B cell (primary cell): ENCODE data around the gene FSTL3. TPM values are rescaled to one million over a fixed set of nuclear protein-coding genes. Genes with fewer than 3 reads are reported as not detected.

Source experiments
- ATAC-seq: fragments of 200-7000 bp; cut with Tn5 transposase; one replicate; pipeline ENCODE4 v1.10.0; 2021; ENCODE audit warnings: low read depth, mild to moderate bottlenecking, moderate number of reproducible peaks, moderate library complexity
- CTCF ChIA-PET: fragments of 350-600 bp; sonication (Branson Sonifier 250); formaldehyde crosslinking; loops from one replicate; lab custom pipeline; 2021; ENCODE audit warnings: antibody characterized with exemption, inconsistent platforms; lab: Charles Lee
- POLR2A ChIA-PET: fragments of 350-600 bp; sonication (Branson Sonifier 250); formaldehyde crosslinking; loops from one replicate; lab custom pipeline; 2021; ENCODE audit warnings: antibody characterized with exemption; lab: Charles Lee
- DNase-seq: peaks from one replicate; pipeline ENCODE4 v3.0.0; 2013
- H2AFZ ChIP-seq: 2 replicates; pipeline ENCODE4 v1.6.1; 2012; ENCODE audit warnings: mild to moderate bottlenecking, low read depth, low read length; ENCODE audit not compliant: insufficient read depth, poor library complexity, severe bottlenecking
- H3K27ac ChIP-seq, 2 donors: 1 replicate in 1 of 2; 2 replicates in 1 of 2; pipeline ENCODE4 v1.5.1; 2012 to 2013; ENCODE audit warnings: low read length in 2 of 2, mild to moderate bottlenecking in 2 of 2, moderate library complexity in 1 of 2
- H3K27me3 ChIP-seq, 4 experiments: fragments of 200-600 bp in 1 of 4; sonication (generic) in 1 of 4; replicated peaks in 1 of 4; 1 replicate in 2 of 4; 2 replicates in 2 of 4; pipeline versions ENCODE4 v1.6.1 to v1.7.0; 2013 to 2016; ENCODE audit warnings: low read length in 3 of 4, mild to moderate bottlenecking in 2 of 4, mixed read lengths in 1 of 4, moderate library complexity in 1 of 4; ENCODE audit not compliant: insufficient read depth in 4 of 4, control insufficient read depth in 3 of 4; ENCODE audit errors: control extremely low read depth in 1 of 4
- H3K36me3 ChIP-seq, 2 experiments: replicated peaks in 1 of 2; 1 replicate in 1 of 2; 2 replicates in 1 of 2; pipeline versions ENCODE4 v1.6.1 to v1.7.1; 2013; ENCODE audit warnings: low read length in 1 of 2; ENCODE audit not compliant: insufficient read depth in 2 of 2, control insufficient read depth in 1 of 2; ENCODE audit errors: control extremely low read depth in 1 of 2, extremely low read depth in 1 of 2
- H3K4me1 ChIP-seq, 2 donors: fragments of 200-600 bp in 1 of 2; sonication (generic) in 1 of 2; 1 replicate in 1 of 2; 2 replicates in 1 of 2; pipeline versions ENCODE4 v1.5.1 to v1.6.1; 2013 to 2017; ENCODE audit warnings: low read length in 2 of 2; ENCODE audit not compliant: control insufficient read depth in 2 of 2, insufficient read depth in 2 of 2
- H3K4me2 ChIP-seq: replicated peaks from 2 replicates; pipeline ENCODE3; 2012; ENCODE audit warnings: mild to moderate bottlenecking, low read depth, low read length; ENCODE audit not compliant: poor library complexity, severe bottlenecking
- H3K4me3 ChIP-seq, 5 experiments: fragments of 200-600 bp in 1 of 5; sonication (generic) in 1 of 5; 1 replicate in 3 of 5; 2 replicates in 2 of 5; pipeline versions ENCODE4 v1.5.1 to v1.7.0; 2011 to 2016; ENCODE audit warnings: low read length in 4 of 5, mild to moderate bottlenecking in 4 of 5, low read depth in 2 of 5, control low read depth in 1 of 5, moderate library complexity in 1 of 5; ENCODE audit not compliant: insufficient read depth in 1 of 5; ENCODE audit errors: control extremely low read depth in 1 of 5, extremely low read depth in 1 of 5
- H3K79me2 ChIP-seq: fragments of 200-600 bp; sonication (generic); one replicate; pipeline ENCODE4 v1.6.0; 2016; ENCODE audit warnings: low read length; ENCODE audit not compliant: control insufficient read depth, insufficient read depth
- H3K9ac ChIP-seq: fragments of 200-600 bp; sonication (generic); 2 replicates; pipeline ENCODE4 v1.6.1; 2017; ENCODE audit warnings: mild to moderate bottlenecking, low read length, moderate library complexity
- H3K9me3 ChIP-seq, 3 donors: one replicate each; pipeline versions ENCODE4 v1.6.1 to v1.7.1; 2013; ENCODE audit warnings: low read length in 2 of 3; ENCODE audit not compliant: control insufficient read depth in 2 of 3, insufficient read depth in 1 of 3; ENCODE audit errors: control extremely low read depth in 1 of 3
- H4K20me1 ChIP-seq: 2 replicates; pipeline ENCODE4 v1.6.0; 2012; ENCODE audit warnings: mild to moderate bottlenecking, low read length; ENCODE audit not compliant: insufficient read depth, control insufficient read depth, poor library complexity, severe bottlenecking
- H3K27ac Mint-ChIP-seq: one replicate; pipeline ENCODE4 v1.8.0; 2021; ENCODE audit warnings: mixed read lengths
- H3K27me3 Mint-ChIP-seq: one replicate; pipeline ENCODE4 v1.8.0; 2021; ENCODE audit warnings: mixed read lengths
- H3K4me1 Mint-ChIP-seq: one replicate; pipeline ENCODE4 v1.8.0; 2021; ENCODE audit warnings: mixed read lengths
- H3K4me3 Mint-ChIP-seq: one replicate; pipeline ENCODE4 v1.8.0; 2021; ENCODE audit warnings: mixed read lengths
- H3K9me3 Mint-ChIP-seq: one replicate; pipeline ENCODE4 v1.8.0; 2022; ENCODE audit warnings: mixed read lengths; ENCODE audit not compliant: insufficient read depth
- EZH2 ChIP-seq: IDR thresholded peaks from 2 replicates; pipeline ENCODE4 v1.6.1; 2012; ENCODE audit warnings: borderline replicate concordance, low read depth, mild to moderate bottlenecking, moderate library complexity, low read length; ENCODE audit not compliant: insufficient read depth, poor library complexity, severe bottlenecking
- WGBS: methylation state at CpG from one replicate; pipeline ENCODE4 v1.1.5; 2013; ENCODE audit warnings: missing lambda C conversion rate; ENCODE audit not compliant: insufficient coverage; 5-methylcytosine and 5-hydroxymethylcytosine counted together
- intact Hi-C: fragments of 100-400 bp; cut with micrococcal nuclease; formaldehyde crosslinking; loops from one replicate; pipeline ENCODE4 v1.10.0; 2022
- polyA plus RNA-seq: library from polyadenylated mRNA; depleted of rRNA; stranded (reverse); fragments of >200 nt; gene quantifications from 2 replicates; pipeline ENCODE4 v1.2.3, GENCODE V29; 2012
- total RNA-seq, 2 donors: library from RNA; stranded (reverse); fragments of 120-200 nt in 1 of 2; gene quantifications; 1 replicate in 1 of 2; 2 replicates in 1 of 2; pipeline versions ENCODE4 v1.2.3 to v1.2.4, GENCODE V29; 2013 to 2022
- TF ChIP-seq, protein P1 (sequence below): fragments of 200-600 bp; IDR thresholded peaks from one replicate; pipeline ENCODE4 v1.8.0; 2022; ENCODE audit warnings: antibody characterized with exemption, mild to moderate bottlenecking

The FSTL3 gene
- total and polyA plus RNA-seq, 2 donors (not counting 1 experiment from before 2014, with no cell fraction given) = 2.6 to 5.8 TPM

DNA sequence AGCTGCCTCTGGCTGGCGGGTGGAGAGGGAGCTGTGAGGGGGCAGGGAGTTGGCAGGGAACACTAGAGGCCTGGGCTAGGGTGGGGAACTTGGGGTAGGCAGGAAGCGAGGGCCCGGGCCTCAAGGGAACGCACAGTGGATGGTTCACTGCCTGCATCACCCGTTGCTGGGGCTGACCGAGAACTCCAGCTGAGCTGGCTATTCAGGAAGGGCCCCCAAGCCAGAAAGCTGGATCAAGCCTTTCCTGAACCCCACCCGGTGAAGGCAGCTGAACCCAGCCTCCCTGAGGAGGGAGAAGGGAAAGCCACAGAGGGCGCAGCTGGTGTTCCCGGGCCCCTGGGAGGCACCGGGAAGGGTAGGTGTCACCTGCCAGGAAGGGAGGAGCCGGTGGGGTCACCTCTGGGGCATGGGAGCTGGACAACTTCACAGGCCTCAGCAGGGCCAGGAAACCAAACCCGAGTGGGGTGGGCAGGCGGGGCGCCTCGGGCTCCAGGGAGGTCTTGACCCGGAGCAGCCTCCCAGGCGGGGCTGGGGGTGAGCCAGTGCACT, 46.4 kb downstream of the FSTL3 start:
- Histone ChIP-seq H2AFZ (peak overlapping the region; percentile 49), H3K36me3 (no peaks in the 10 kb centered on the region), H3K4me2 (peak overlapping the region; percentile 66), H3K9ac (peak overlapping the region; percentile 11), H3K79me2 (no peaks in the 10 kb centered on the region), H3K9me3 (peaks cover 0 to 7% (median 0%) of the 10 kb centered on the region in 3 donors), H3K27me3 (peaks cover 0 to 35% (median 6%) of the 10 kb centered on the region in 4 experiments), H4K20me1 (no peaks in the 10 kb centered on the region), H3K4me1 (peaks cover 14 to 22% of the 10 kb centered on the region in 2 donors), H3K4me3 (no peak overlapping the region), H3K27ac (no peak overlapping the region)
- DNase-seq (no peak), ATAC-seq (peak; percentile 53)
- peak overlapping the region; percentile 55 for H3K4me3 Mint-ChIP-seq
- ChIA-PET CTCF (interaction anchor here (0.6 to 1.3 kb wide), 4 partner anchors 11 to 224 kb away, joined by 3 read pairs; no protein-coding TSS in a partner anchor), POLR2A (no interaction called here)
- H3K27me3 Mint-ChIP-seq = peaks cover 10% of the 10 kb centered on the region
- H3K4me1 Mint-ChIP-seq = peaks cover 11% of the 10 kb centered on the region
- no peak overlapping the region for H3K27ac Mint-ChIP-seq
- intact Hi-C loops = no loop called here
- 8% methylated on average over 17 of the region's 17 CpGs for WGBS
- no peak for TF ChIP-seq EZH2
- TF ChIP-seq, protein P1, sequence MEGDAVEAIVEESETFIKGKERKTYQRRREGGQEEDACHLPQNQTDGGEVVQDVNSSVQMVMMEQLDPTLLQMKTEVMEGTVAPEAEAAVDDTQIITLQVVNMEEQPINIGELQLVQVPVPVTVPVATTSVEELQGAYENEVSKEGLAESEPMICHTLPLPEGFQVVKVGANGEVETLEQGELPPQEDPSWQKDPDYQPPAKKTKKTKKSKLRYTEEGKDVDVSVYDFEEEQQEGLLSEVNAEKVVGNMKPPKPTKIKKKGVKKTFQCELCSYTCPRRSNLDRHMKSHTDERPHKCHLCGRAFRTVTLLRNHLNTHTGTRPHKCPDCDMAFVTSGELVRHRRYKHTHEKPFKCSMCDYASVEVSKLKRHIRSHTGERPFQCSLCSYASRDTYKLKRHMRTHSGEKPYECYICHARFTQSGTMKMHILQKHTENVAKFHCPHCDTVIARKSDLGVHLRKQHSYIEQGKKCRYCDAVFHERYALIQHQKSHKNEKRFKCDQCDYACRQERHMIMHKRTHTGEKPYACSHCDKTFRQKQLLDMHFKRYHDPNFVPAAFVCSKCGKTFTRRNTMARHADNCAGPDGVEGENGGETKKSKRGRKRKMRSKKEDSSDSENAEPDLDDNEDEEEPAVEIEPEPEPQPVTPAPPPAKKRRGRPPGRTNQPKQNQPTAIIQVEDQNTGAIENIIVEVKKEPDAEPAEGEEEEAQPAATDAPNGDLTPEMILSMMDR = no peak
- H3K9me3 Mint-ChIP-seq = no peaks in the 10 kb centered on the region

DNA sequence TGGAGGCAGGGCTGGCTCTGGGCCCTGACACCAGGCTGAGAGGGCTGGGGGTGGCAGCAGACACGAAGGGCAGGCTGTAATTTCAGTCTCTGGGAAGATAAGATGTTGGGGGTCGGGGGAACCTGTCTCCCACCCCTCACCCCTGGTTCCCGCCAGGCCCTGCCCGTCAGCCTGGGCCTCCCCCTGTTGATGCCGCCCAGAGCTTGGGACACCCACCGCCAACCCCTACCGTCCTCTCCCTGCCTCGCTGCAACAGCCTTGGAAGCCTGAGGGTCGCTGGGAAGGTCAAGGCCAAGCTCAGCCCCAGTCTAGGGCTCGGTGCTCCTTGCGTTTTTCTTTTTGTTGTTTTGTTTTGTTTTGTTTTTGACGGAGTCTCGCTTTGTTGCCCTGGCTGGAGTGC, 47.1 kb downstream of the FSTL3 start:
- no peak overlapping the region for H3K4me3 Mint-ChIP-seq
- H3K4me2 ChIP-seq = peak overlapping the region; percentile 66
- POLR2A ChIA-PET = interaction anchor here (0.6 kb wide), 1 partner anchor 946 kb away, joined by 6 read pairs; no protein-coding TSS in a partner anchor

More for the DNA sequence above, 47.1 kb downstream of the FSTL3 start:
- no peak overlapping the region for H3K27ac ChIP-seq
- H3K4me3 ChIP-seq = no peak overlapping the region
- Mint-ChIP-seq H3K27me3 (peaks cover 6% of the 10 kb centered on the region), H3K27ac (no peak overlapping the region), H3K4me1 (peaks cover 11% of the 10 kb centered on the region), H3K9me3 (no peaks in the 10 kb centered on the region)
- no peaks in the 10 kb centered on the region for H3K36me3 ChIP-seq
- H3K27me3 ChIP-seq = peaks cover 0 to 33% (median 6%) of the 10 kb centered on the region in 4 experiments
- no peaks in the 10 kb centered on the region for H3K79me2 ChIP-seq
- H3K4me1 ChIP-seq = peaks cover 14 to 22% of the 10 kb centered on the region in 2 donors
- DNase-seq = no peak
- H2AFZ ChIP-seq = no peak overlapping the region
- CTCF ChIA-PET = interaction anchor here (0.6 to 1.3 kb wide), 3 partner anchors 11 to 95 kb away, joined by 3 read pairs; no protein-coding TSS in a partner anchor
- TF ChIP-seq, protein P1 = no peak
- no peak for TF ChIP-seq EZH2
- no peak overlapping the region for H3K9ac ChIP-seq
- no peak for ATAC-seq
- peaks cover 0 to 7% (median 0%) of the 10 kb centered on the region in 3 donors for H3K9me3 ChIP-seq
- 83% methylated on average over 4 of the region's 13 CpGs for WGBS
- intact Hi-C loops = no loop called here
- no peaks in the 10 kb centered on the region for H4K20me1 ChIP-seq
